A673 (cell line): Measurements from ENCODE around the gene MYO7B. TPM values are rescaled to one million over a fixed set of nuclear protein-coding genes. Genes with fewer than 3 reads are reported as not detected.

Experiments
- BruUV-seq: library from RNA; stranded (reverse); fragments of 400-500 nt; replicated peaks from 2 replicates; lab custom pipeline; 2021; lab: Mats Ljungman, UMichigan
- CTCF ChIA-PET: fragments of 300-600 bp; sonication (Branson Sonifier 250); formaldehyde crosslinking; loops from one replicate; lab custom pipeline; 2022; ENCODE audit warnings: antibody characterized with exemption; lab: Charles Lee
- POLR2A ChIA-PET: fragments of 300-600 bp; sonication (Branson Sonifier 250); formaldehyde crosslinking; loops from one replicate; lab custom pipeline; 2022; ENCODE audit warnings: antibody characterized with exemption; ENCODE audit not compliant: low non-redundant PET; lab: Charles Lee
- DNase-seq: peaks from one replicate; pipeline ENCODE4 v3.0.0-alpha.2; 2015; ENCODE audit warnings: low spot score
- H3K27ac ChIP-seq: fragments of 200-600 bp; sonication (generic); 2 replicates; pipeline ENCODE4 v1.5.1; 2016; ENCODE audit warnings: mixed run types, low read depth, mild to moderate bottlenecking, mixed read lengths, antibody characterized with exemption, low read length; ENCODE audit not compliant: poor library complexity, severe bottlenecking
- H3K27me3 ChIP-seq: fragments of 200-600 bp; sonication (generic); replicated peaks from 2 replicates; pipeline ENCODE4 v1.6.1; 2017; ENCODE audit warnings: mixed run types, low read depth, mild to moderate bottlenecking, mixed read lengths, antibody characterized with exemption, low read length; ENCODE audit not compliant: insufficient read depth, poor library complexity
- H3K36me3 ChIP-seq: fragments of 200-600 bp; sonication (generic); 2 replicates; pipeline ENCODE4 v1.6.1; 2016; ENCODE audit warnings: mixed run types, mild to moderate bottlenecking, mixed read lengths, antibody characterized with exemption, low read length; ENCODE audit not compliant: insufficient read depth, poor library complexity, severe bottlenecking
- H3K4me1 ChIP-seq: fragments of 200-600 bp; sonication (generic); 2 replicates; pipeline ENCODE4 v1.6.1; 2017; ENCODE audit warnings: mixed run types, mild to moderate bottlenecking, mixed read lengths, antibody characterized with exemption, low read length; ENCODE audit not compliant: insufficient read depth, poor library complexity, severe bottlenecking
- H3K4me3 ChIP-seq: fragments of 200-600 bp; sonication (generic); 2 replicates; pipeline ENCODE4 v1.5.1; 2016; ENCODE audit warnings: low read depth, mixed run types, mild to moderate bottlenecking, mixed read lengths, low read length; ENCODE audit not compliant: poor library complexity, severe bottlenecking
- H3K9me3 ChIP-seq: fragments of 200-600 bp; sonication (generic); 2 replicates; pipeline ENCODE4 v1.6.1; 2016; ENCODE audit warnings: mixed run types, low read depth, mild to moderate bottlenecking, mixed read lengths, antibody characterized with exemption, low read length; ENCODE audit not compliant: poor library complexity, severe bottlenecking
- EZH2 ChIP-seq: fragments of 200-600 bp; sonication (generic); IDR thresholded peaks from 2 replicates; pipeline ENCODE4 v1.6.1; 2017; ENCODE audit warnings: borderline replicate concordance, low read depth, mild to moderate bottlenecking, mixed read lengths, antibody characterized with exemption, low read length; ENCODE audit not compliant: poor library complexity, severe bottlenecking
- intact Hi-C: fragments of 100-400 bp; cut with micrococcal nuclease; formaldehyde crosslinking; loops from one replicate; pipeline ENCODE4 v1.10.0; 2022; ENCODE audit not compliant: unreplicated experiment
- total RNA-seq: library from RNA; stranded (reverse); gene quantifications from 2 replicates; pipeline ENCODE4 v1.2.3, GENCODE V29; 2021
- TF ChIP-seq, protein P1 (sequence below): fragments of 300-800, 200-600 bp; sonication (generic); conservative IDR thresholded peaks from 2 replicates; pipeline ENCODE4 v1.5.1; 2017; ENCODE audit warnings: low read depth, mild to moderate bottlenecking, antibody characterized with exemption, low read length, moderate library complexity, mixed read lengths

Gene MYO7B
- total RNA-seq, 1 experiment from 2014 or later = 0.24 TPM

- no peaks in the 10 kb centered on the region for H3K9me3 ChIP-seq
- H3K4me3 ChIP-seq = no peak overlapping the region
- H3K27me3 ChIP-seq = no peaks in the 10 kb centered on the region
- TF ChIP-seq EZH2 = no peak
- TF ChIP-seq, protein P1, sequence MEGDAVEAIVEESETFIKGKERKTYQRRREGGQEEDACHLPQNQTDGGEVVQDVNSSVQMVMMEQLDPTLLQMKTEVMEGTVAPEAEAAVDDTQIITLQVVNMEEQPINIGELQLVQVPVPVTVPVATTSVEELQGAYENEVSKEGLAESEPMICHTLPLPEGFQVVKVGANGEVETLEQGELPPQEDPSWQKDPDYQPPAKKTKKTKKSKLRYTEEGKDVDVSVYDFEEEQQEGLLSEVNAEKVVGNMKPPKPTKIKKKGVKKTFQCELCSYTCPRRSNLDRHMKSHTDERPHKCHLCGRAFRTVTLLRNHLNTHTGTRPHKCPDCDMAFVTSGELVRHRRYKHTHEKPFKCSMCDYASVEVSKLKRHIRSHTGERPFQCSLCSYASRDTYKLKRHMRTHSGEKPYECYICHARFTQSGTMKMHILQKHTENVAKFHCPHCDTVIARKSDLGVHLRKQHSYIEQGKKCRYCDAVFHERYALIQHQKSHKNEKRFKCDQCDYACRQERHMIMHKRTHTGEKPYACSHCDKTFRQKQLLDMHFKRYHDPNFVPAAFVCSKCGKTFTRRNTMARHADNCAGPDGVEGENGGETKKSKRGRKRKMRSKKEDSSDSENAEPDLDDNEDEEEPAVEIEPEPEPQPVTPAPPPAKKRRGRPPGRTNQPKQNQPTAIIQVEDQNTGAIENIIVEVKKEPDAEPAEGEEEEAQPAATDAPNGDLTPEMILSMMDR = no peak
- intact Hi-C loops = no loop called here
- DNase-seq = no peak
- no peaks in the 10 kb centered on the region for H3K36me3 ChIP-seq
- ChIA-PET POLR2A (no interaction called here), CTCF (no interaction called here)
- H3K4me1 ChIP-seq = no peaks in the 10 kb centered on the region
- H3K27ac ChIP-seq = no peak overlapping the region
- no TSS peak for BruUV-seq
These were observed 94.8 kb downstream of the MYO7B start for GRCh38 chr2:127630096-127630863.

DNA sequence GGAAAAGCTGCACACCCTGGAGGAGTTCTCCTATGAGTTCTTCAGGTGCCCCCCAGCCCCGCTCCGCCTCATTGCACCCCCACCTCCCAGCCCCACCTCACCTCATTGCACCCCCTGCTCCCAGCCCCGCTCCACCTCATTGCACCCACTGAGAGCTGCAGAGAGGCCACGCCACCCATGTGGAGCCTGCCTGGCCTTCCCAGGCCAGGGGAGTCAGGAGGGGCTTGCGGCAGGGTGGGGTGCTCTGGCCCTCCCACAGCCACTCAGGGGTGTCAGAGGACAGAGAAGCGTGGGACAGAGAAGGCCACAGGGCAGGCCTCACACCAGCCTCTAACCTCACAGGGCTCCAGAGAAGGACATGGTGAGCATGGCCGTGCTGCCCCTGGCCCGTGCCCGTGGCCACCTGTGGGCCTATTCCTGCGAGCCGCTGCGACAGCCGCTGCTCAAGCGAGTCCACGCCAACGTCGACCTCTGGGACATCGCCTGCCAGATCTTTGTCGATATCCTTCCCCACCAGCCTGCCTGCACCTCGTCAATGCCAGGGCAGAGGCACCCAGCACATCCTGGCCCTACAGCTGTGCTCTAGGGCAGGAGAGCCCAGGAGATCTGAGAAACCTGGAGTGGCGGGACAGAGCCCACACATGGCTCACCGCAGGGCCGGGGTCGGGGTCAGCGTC, 95.5 kb downstream of the MYO7B start:
- CTCF ChIA-PET = no interaction called here
- TF ChIP-seq, protein P1 = no peak
- POLR2A ChIA-PET = no interaction called here
- no peak overlapping the region for H3K27ac ChIP-seq
- H3K4me3 ChIP-seq = no peak overlapping the region
- H3K27me3 ChIP-seq = no peaks in the 10 kb centered on the region
- BruUV-seq = no TSS peak
- no peak for DNase-seq
- no peaks in the 10 kb centered on the region for H3K36me3 ChIP-seq
- no peaks in the 10 kb centered on the region for H3K9me3 ChIP-seq
- no peaks in the 10 kb centered on the region for H3K4me1 ChIP-seq
- intact Hi-C loops = no loop called here

DNA sequence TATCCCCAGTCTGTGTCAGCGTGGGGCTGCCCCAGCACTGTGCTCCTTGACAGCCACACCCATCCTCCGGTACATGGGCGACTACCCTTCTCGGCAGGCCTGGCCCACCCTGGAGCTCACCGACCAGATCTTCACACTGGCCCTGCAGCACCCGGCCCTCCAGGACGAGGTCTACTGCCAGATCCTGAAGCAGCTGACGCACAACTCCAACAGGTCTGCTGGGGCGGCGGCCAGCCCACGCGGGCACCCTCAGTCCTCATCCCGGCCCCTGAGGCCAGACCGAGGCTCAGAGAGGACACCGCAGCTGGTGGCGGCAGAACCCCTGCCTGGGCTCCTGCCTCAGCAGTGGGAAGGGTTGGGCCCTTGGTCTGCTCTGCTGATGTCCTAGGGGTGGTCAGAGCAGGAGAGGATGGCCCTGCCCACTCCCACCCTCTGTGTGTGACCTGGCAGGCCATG, 96.1 kb downstream of the MYO7B start:
- Histone ChIP-seq H3K4me1 (no peaks in the 10 kb centered on the region), H3K9me3 (no peaks in the 10 kb centered on the region), H3K27me3 (no peaks in the 10 kb centered on the region), H3K27ac (no peak overlapping the region), H3K4me3 (no peak overlapping the region), H3K36me3 (no peaks in the 10 kb centered on the region)
- TF ChIP-seq, protein P1 = no peak
- TF ChIP-seq EZH2 = no peak
- DNase-seq = no peak
- intact Hi-C loops = no loop called here
- BruUV-seq = no TSS peak
- ChIA-PET CTCF (no interaction called here), POLR2A (no interaction called here)
